Endothelial cell of umbilical vein (primary cell): ENCODE data around the gene FAM219A.
"Not testable (repeated sequence)": the region's sequence is repeated elsewhere in the genome, so short reads cannot be mapped to it uniquely, and the experiment has no call there.

Experiments
- EZH2 ChIP-seq: IDR thresholded peaks from 2 replicates; pipeline ENCODE4 v1.6.1; 2012; ENCODE audit warnings: borderline replicate concordance, low read depth, mild to moderate bottlenecking, moderate library complexity, low read length, inconsistent platforms; ENCODE audit not compliant: severe bottlenecking
- FOS ChIP-seq: IDR thresholded peaks from 2 replicates; pipeline ENCODE4 v1.6.1; 2011; ENCODE audit warnings: mild to moderate bottlenecking, low read length, moderate library complexity, borderline replicate concordance; ENCODE audit not compliant: insufficient read depth
- JUN ChIP-seq: IDR thresholded peaks from 2 replicates; pipeline ENCODE4 v1.6.1; 2011; ENCODE audit warnings: borderline replicate concordance, low read depth; ENCODE audit not compliant: insufficient read length, insufficient read depth
- MYC ChIP-seq: IDR thresholded peaks from one replicate; pipeline ENCODE4 v1.6.1; 2011; ENCODE audit warnings: mild to moderate bottlenecking, low read depth, low read length
- POLR2A ChIP-seq: IDR thresholded peaks from 2 replicates; pipeline ENCODE4 v1.6.1; 2012; ENCODE audit warnings: low read depth, mild to moderate bottlenecking, control low read depth, low read length
- POLR2AphosphoS5 ChIP-seq: IDR thresholded peaks from 2 replicates; pipeline ENCODE4 v1.6.1; 2012; ENCODE audit warnings: low read depth, mild to moderate bottlenecking, control low read depth, low read length, moderate library complexity; ENCODE audit not compliant: insufficient read depth
- TF ChIP-seq, protein P1 (sequence below), 2 donors: IDR thresholded peaks; 1 replicate in 1 of 2; 2 replicates in 1 of 2; pipeline ENCODE4 v1.5.1; 2011; ENCODE audit warnings: low read length in 2 of 2, mild to moderate bottlenecking in 2 of 2, moderate library complexity in 2 of 2, control low read depth in 1 of 2, inconsistent platforms in 1 of 2, low read depth in 1 of 2; ENCODE audit not compliant: insufficient read depth in 1 of 2; ENCODE audit errors: extremely low read depth in 1 of 2

DNA sequence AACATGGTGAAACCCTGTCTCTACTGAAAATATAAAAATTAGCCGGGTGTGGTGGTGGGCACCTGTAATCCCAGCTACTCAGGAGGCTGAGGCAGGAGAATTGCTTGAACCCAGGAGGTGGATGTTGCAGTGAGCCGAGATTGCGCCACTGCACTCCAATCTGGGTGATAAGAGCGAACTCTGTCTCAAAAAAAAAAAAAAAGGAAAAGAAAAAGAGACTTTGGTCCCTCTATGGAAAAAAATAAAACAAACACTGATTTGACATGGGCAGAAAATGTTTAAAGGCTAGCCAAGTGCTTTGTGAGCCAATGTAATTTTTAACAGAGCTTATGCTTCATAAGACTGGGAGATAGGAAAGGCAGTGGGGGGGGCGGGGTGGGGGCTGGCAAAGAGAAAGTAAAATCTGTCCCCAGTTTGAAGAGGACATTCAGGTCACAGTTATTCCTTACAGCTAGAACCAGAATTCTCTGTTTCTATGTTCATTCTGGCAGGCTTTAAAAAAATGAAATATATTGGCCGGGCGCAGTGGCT lies 106.2 kb downstream of the FAM219A start:
- TF ChIP-seq, protein P1, sequence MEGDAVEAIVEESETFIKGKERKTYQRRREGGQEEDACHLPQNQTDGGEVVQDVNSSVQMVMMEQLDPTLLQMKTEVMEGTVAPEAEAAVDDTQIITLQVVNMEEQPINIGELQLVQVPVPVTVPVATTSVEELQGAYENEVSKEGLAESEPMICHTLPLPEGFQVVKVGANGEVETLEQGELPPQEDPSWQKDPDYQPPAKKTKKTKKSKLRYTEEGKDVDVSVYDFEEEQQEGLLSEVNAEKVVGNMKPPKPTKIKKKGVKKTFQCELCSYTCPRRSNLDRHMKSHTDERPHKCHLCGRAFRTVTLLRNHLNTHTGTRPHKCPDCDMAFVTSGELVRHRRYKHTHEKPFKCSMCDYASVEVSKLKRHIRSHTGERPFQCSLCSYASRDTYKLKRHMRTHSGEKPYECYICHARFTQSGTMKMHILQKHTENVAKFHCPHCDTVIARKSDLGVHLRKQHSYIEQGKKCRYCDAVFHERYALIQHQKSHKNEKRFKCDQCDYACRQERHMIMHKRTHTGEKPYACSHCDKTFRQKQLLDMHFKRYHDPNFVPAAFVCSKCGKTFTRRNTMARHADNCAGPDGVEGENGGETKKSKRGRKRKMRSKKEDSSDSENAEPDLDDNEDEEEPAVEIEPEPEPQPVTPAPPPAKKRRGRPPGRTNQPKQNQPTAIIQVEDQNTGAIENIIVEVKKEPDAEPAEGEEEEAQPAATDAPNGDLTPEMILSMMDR (IDR thresholded peaks at IDR 0.05; ENCODE audit: extremely low read depth in 1 of 2, insufficient read depth in 1 of 2, low read depth in 1 of 2, low read length in 2 of 2), result not testable (repeated sequence)
- not testable (repeated sequence) for TF ChIP-seq POLR2AphosphoS5, EZH2, JUN, FOS, POLR2A, MYC
